BE2C (cell line): ENCODE measurements around the gene SF3B1.
"Not testable (repeated sequence)": the region's sequence is repeated elsewhere in the genome, so short reads cannot be mapped to it uniquely, and the experiment has no call there.

Source experiments
- DNase-seq: peaks from one replicate; pipeline ENCODE4 v3.0.0-alpha.2; 2020
- H3K27me3 ChIP-seq: fragments of 250-450 bp; sonication (Bioruptor Pico); 2 replicates; pipeline ENCODE4 v1.5.1; 2020; ENCODE audit warnings: mild to moderate bottlenecking
- H3K36me3 ChIP-seq: fragments of 250-450 bp; sonication (Bioruptor Pico); 2 replicates; pipeline ENCODE4 v1.5.1; 2020; ENCODE audit warnings: mild to moderate bottlenecking
- H3K4me1 ChIP-seq: fragments of 250-450 bp; sonication (Bioruptor Pico); 2 replicates; pipeline ENCODE4 v1.5.1; 2020
- H3K4me3 ChIP-seq: 2 replicates; pipeline ENCODE4 v1.5.1; 2011; ENCODE audit warnings: low read depth, low read length
- H3K9me3 ChIP-seq: fragments of 250-450 bp; sonication (Bioruptor Pico); 2 replicates; pipeline ENCODE4 v1.5.1; 2020
- CTCF ChIP-seq: IDR thresholded peaks from 2 replicates; pipeline ENCODE4 v1.5.1; 2012; ENCODE audit warnings: mild to moderate bottlenecking, low read depth, low read length

SF3B1 gene

GRCh38 chr2:197435598-197436420, 981 bp upstream of the SF3B1 start:
- DNase-seq: no peak
- Histone ChIP-seq H3K27me3 (no peaks in the 10 kb centered on the region), H3K4me1 (no peaks in the 10 kb centered on the region; the same call in 1 of the 2 replicates), H3K4me3 (peak overlapping the region; percentile 99), H3K9me3 (no peaks in the 10 kb centered on the region), H3K36me3 (no peaks in the 10 kb centered on the region; the same call in 1 of the 2 replicates)
- no peak for TF ChIP-seq CTCF

- Histone ChIP-seq H3K36me3 (peaks cover 9% of the 10 kb centered on the region), H3K4me1 (no peaks in the 10 kb centered on the region; the same call in 1 of the 2 replicates), H3K27me3 (no peaks in the 10 kb centered on the region), H3K9me3 (no peaks in the 10 kb centered on the region), H3K4me3 (peak overlapping the region; percentile 99)
- no peak for TF ChIP-seq CTCF
- DNase-seq: no peak
Measured at GRCh38 chr2:197433780-197434438, 919 bp downstream of the SF3B1 start.

- not testable (repeated sequence) for H3K4me3 ChIP-seq, H3K27me3 ChIP-seq, H3K4me1 ChIP-seq, DNase-seq, H3K9me3 ChIP-seq
- H3K36me3 ChIP-seq: peaks cover 13% of the 10 kb centered on the region
Measured at GRCh38 chr2:197432527-197432926, 2.3 kb downstream of the SF3B1 start.

GRCh38 chr2:197431858-197432257, 3.0 kb downstream of the SF3B1 start:
- Histone ChIP-seq H3K4me3 (no peak overlapping the region), H3K27me3 (no peaks in the 10 kb centered on the region), H3K36me3 (peaks cover 13% of the 10 kb centered on the region), H3K9me3 (no peaks in the 10 kb centered on the region; the same call in 1 of the 2 replicates), H3K4me1 (no peaks in the 10 kb centered on the region; the same call in 1 of the 2 replicates)
- DNase-seq: no peak
- no peak for TF ChIP-seq CTCF

- TF ChIP-seq CTCF: no peak
- Histone ChIP-seq H3K9me3 (no peaks in the 10 kb centered on the region; the same call in 1 of the 2 replicates), H3K27me3 (no peaks in the 10 kb centered on the region), H3K36me3 (peaks cover 17% of the 10 kb centered on the region), H3K4me1 (no peaks in the 10 kb centered on the region), H3K4me3 (no peak overlapping the region)
- no peak for DNase-seq
Measured at GRCh38 chr2:197427986-197428385, 6.8 kb downstream of the SF3B1 start.

GRCh38 chr2:197426723-197427603, 7.9 kb downstream of the SF3B1 start:
- no peak for TF ChIP-seq CTCF
- no peak for DNase-seq
- no peaks in the 10 kb centered on the region; the same call in 1 of the 2 replicates for H3K9me3 ChIP-seq
- H3K4me1 ChIP-seq: no peaks in the 10 kb centered on the region
- H3K4me3 ChIP-seq: no peak overlapping the region
- H3K27me3 ChIP-seq: no peaks in the 10 kb centered on the region
- H3K36me3 ChIP-seq: peaks cover 26% of the 10 kb centered on the region
